ENCODE data around the gene GTSF1L.

GTSF1L gene

GRCh38 chr20:43744966-43745730 is 18.3 kb upstream of the GTSF1L start:
- DNase-seq = no peak

- peak; percentile 35 for DNase-seq
These were observed 17.4 kb upstream of the GTSF1L start for GRCh38 chr20:43744151-43744611.

GRCh38 chr20:43740642-43741041 is 13.8 kb upstream of the GTSF1L start:
- no peak for DNase-seq

- no peak for DNase-seq
These were observed 12.4 kb upstream of the GTSF1L start for GRCh38 chr20:43739148-43739749.

GRCh38 chr20:43737925-43738324 is 11.1 kb upstream of the GTSF1L start:
- no peak for DNase-seq

GRCh38 chr20:43736588-43737158 is 9.9 kb upstream of the GTSF1L start:
- DNase-seq = no peak

- no peak for DNase-seq
These were observed 5.1 kb upstream of the GTSF1L start for GRCh38 chr20:43731927-43732326.

GRCh38 chr20:43731469-43731868 is 4.7 kb upstream of the GTSF1L start:
- DNase-seq = peak; percentile 75

GRCh38 chr20:43728686-43729255 is 2.0 kb upstream of the GTSF1L start:
- no peak for DNase-seq

- DNase-seq = no peak
These were observed 1.3 kb upstream of the GTSF1L start for GRCh38 chr20:43727980-43728590.

GRCh38 chr20:43726333-43726732 is 469 bp downstream of the GTSF1L start:
- DNase-seq = no peak

GRCh38 chr20:43725666-43726065 is 1.1 kb downstream of the GTSF1L start:
- no peak for DNase-seq

- DNase-seq = no peak
These were observed 2.4 kb downstream of the GTSF1L start for GRCh38 chr20:43724383-43724782.

GRCh38 chr20:43723735-43724134 is 3.1 kb downstream of the GTSF1L start:
- no peak for DNase-seq

- no peak for DNase-seq
These were observed 3.6 kb downstream of the GTSF1L start for GRCh38 chr20:43723186-43723585.

- DNase-seq = no peak
These were observed 4.7 kb downstream of the GTSF1L start for GRCh38 chr20:43722153-43722505.

- DNase-seq = no peak
These were observed 5.2 kb downstream of the GTSF1L start for GRCh38 chr20:43721429-43722152.

- DNase-seq = no peak
These were observed 5.7 kb downstream of the GTSF1L start for GRCh38 chr20:43721097-43721428.

- DNase-seq = no peak
These were observed 6.8 kb downstream of the GTSF1L start for GRCh38 chr20:43720007-43720406.

GRCh38 chr20:43717616-43717995 is 9.2 kb downstream of the GTSF1L start:
- DNase-seq = no peak

GRCh38 chr20:43716757-43717615 is 9.8 kb downstream of the GTSF1L start:
- no peak for DNase-seq

- no peak for DNase-seq
These were observed 10.7 kb downstream of the GTSF1L start for GRCh38 chr20:43716123-43716522.
